ENCODE measurements around the gene NTSR1. TPM values are rescaled to one million over a fixed set of nuclear protein-coding genes. Genes with fewer than 3 reads are reported as not detected.

NTSR1 gene
- total and polyA plus RNA-seq, 4 donors, result 0.03 to 0.33 (median 0.08) TPM; not detected in 1

DNA sequence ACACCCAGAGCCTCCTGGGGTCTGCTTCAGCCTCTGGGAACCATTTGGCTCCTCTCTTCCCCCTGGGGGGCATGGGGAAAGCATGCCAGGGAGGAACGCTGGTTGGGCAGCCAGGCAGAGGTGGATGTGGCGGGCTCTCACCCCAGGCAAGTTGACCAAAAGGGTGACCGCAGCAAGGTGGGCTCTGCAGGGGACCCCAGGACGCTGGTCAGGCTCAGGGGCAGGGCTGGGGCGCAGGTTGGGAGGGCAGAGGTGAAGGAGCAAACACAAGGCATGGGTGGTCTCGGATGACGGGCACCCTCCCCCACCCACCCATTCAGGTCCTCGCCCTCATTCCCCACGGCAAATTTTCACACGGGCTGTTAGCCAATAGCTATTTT, 57.4 kb downstream of the NTSR1 start:
- Histone ChIP-seq H3K27ac (ENCODE audit: low read depth in 1 of 2, low read length in 2 of 2) (no peak overlapping the region), H3K27me3 (ENCODE audit: control insufficient read depth in 4 of 4, insufficient read depth in 4 of 4, low read length in 3 of 4) (no peaks in the 10 kb centered on the region), H3K4me1 (ENCODE audit: control insufficient read depth in 4 of 4, insufficient read depth in 4 of 4, low read length in 3 of 4) (peaks cover 9 to 24% (median 14%) of the 10 kb centered on the region in 4 donors), H3K36me3 (ENCODE audit: control insufficient read depth in 4 of 4, insufficient read depth in 3 of 4, low read depth in 1 of 4, low read length in 3 of 4) (no peaks in the 10 kb centered on the region), H3K9ac (ENCODE audit: low read depth in 1 of 2, low read length in 2 of 2) (no peak overlapping the region), H3K4me3 (ENCODE audit: low read depth in 1 of 3, low read length in 3 of 3) (no peak overlapping the region), H3K9me3 (ENCODE audit: control insufficient read depth in 4 of 4, low read length in 3 of 4) (no peaks in the 10 kb centered on the region)
- TF ChIP-seq, protein P1, sequence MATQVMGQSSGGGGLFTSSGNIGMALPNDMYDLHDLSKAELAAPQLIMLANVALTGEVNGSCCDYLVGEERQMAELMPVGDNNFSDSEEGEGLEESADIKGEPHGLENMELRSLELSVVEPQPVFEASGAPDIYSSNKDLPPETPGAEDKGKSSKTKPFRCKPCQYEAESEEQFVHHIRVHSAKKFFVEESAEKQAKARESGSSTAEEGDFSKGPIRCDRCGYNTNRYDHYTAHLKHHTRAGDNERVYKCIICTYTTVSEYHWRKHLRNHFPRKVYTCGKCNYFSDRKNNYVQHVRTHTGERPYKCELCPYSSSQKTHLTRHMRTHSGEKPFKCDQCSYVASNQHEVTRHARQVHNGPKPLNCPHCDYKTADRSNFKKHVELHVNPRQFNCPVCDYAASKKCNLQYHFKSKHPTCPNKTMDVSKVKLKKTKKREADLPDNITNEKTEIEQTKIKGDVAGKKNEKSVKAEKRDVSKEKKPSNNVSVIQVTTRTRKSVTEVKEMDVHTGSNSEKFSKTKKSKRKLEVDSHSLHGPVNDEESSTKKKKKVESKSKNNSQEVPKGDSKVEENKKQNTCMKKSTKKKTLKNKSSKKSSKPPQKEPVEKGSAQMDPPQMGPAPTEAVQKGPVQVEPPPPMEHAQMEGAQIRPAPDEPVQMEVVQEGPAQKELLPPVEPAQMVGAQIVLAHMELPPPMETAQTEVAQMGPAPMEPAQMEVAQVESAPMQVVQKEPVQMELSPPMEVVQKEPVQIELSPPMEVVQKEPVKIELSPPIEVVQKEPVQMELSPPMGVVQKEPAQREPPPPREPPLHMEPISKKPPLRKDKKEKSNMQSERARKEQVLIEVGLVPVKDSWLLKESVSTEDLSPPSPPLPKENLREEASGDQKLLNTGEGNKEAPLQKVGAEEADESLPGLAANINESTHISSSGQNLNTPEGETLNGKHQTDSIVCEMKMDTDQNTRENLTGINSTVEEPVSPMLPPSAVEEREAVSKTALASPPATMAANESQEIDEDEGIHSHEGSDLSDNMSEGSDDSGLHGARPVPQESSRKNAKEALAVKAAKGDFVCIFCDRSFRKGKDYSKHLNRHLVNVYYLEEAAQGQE (IDR thresholded peaks at IDR 0.05), result no peak
- TF ChIP-seq NR2F2 (IDR thresholded peaks at IDR 0.05) (no peak), RAD21 (IDR thresholded peaks at IDR 0.05) (no peak), YY1 (IDR thresholded peaks at IDR 0.05) (no peak), FOXA1 (IDR thresholded peaks at IDR 0.05) (no peak)
- TF ChIP-seq, protein P2, sequence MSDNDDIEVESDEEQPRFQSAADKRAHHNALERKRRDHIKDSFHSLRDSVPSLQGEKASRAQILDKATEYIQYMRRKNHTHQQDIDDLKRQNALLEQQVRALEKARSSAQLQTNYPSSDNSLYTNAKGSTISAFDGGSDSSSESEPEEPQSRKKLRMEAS (IDR thresholded peaks at IDR 0.05), result no peak
- WGBS, result 74% methylated on average over 10 of the region's 10 CpGs
- no peak for DNase-seq (ENCODE audit: low spot score)

DNA sequence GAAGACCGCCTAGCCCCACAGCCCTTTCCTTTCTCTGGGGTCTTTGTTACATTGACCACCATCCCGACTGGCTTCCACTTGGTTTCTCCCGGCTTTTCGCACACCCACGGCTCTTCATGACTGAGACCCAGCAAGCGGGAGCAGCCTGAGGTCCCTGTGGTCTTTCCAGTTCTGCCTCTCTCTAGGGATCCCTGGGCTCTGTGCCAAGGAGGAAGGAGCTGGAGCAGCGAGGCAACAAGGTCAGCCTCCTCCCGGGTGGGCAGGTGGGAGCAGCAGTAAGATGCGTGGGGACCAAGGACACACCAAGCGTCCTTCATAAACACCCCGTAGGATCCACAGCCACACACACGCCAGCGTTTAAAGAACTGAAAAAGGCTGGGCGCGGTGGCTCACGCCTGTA, 58.1 kb downstream of the NTSR1 start:
- Histone ChIP-seq H3K27ac (ENCODE audit: low read depth in 1 of 2, low read length in 2 of 2) (no peak overlapping the region), H3K27me3 (ENCODE audit: control insufficient read depth in 4 of 4, insufficient read depth in 4 of 4, low read length in 3 of 4) (no peaks in the 10 kb centered on the region), H3K4me1 (ENCODE audit: control insufficient read depth in 4 of 4, insufficient read depth in 4 of 4, low read length in 3 of 4) (peaks cover 9 to 30% (median 20%) of the 10 kb centered on the region in 4 donors), H3K9ac (ENCODE audit: low read depth in 1 of 2, low read length in 2 of 2) (no peak overlapping the region), H3K4me3 (ENCODE audit: low read depth in 1 of 3, low read length in 3 of 3) (no peak overlapping the region), H3K9me3 (ENCODE audit: control insufficient read depth in 4 of 4, low read length in 3 of 4) (no peaks in the 10 kb centered on the region), H3K36me3 (ENCODE audit: control insufficient read depth in 4 of 4, insufficient read depth in 3 of 4, low read depth in 1 of 4, low read length in 3 of 4) (no peaks in the 10 kb centered on the region)
- WGBS, result 76% methylated on average over 16 of the region's 16 CpGs
- DNase-seq (ENCODE audit: low spot score), result no peak
- TF ChIP-seq NR2F2 (IDR thresholded peaks at IDR 0.05) (no peak), JUND (IDR thresholded peaks at IDR 0.05) (no peak), GABPA (IDR thresholded peaks at IDR 0.05 in 1 of 2, conservative IDR thresholded peaks at IDR 0.05 in 1 of 2) (no peak), HNF4G (IDR thresholded peaks at IDR 0.05) (no peak), EGR1 (IDR thresholded peaks at IDR 0.05; ENCODE audit: low read depth in 2 of 2) (no peak), RAD21 (IDR thresholded peaks at IDR 0.05) (no peak), HNF4A (conservative IDR thresholded peaks at IDR 0.05) (no peak), FOXA2 (IDR thresholded peaks at IDR 0.05) (no peak), FOXA1 (IDR thresholded peaks at IDR 0.05) (no peak)
- TF ChIP-seq, protein P3, sequence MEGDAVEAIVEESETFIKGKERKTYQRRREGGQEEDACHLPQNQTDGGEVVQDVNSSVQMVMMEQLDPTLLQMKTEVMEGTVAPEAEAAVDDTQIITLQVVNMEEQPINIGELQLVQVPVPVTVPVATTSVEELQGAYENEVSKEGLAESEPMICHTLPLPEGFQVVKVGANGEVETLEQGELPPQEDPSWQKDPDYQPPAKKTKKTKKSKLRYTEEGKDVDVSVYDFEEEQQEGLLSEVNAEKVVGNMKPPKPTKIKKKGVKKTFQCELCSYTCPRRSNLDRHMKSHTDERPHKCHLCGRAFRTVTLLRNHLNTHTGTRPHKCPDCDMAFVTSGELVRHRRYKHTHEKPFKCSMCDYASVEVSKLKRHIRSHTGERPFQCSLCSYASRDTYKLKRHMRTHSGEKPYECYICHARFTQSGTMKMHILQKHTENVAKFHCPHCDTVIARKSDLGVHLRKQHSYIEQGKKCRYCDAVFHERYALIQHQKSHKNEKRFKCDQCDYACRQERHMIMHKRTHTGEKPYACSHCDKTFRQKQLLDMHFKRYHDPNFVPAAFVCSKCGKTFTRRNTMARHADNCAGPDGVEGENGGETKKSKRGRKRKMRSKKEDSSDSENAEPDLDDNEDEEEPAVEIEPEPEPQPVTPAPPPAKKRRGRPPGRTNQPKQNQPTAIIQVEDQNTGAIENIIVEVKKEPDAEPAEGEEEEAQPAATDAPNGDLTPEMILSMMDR (IDR thresholded peaks at IDR 0.05; ENCODE audit: low read depth, low read length, missing input control), result no peak
- TF ChIP-seq, protein P4, sequence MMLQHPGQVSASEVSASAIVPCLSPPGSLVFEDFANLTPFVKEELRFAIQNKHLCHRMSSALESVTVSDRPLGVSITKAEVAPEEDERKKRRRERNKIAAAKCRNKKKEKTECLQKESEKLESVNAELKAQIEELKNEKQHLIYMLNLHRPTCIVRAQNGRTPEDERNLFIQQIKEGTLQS (IDR thresholded peaks at IDR 0.05), result no peak
- TF ChIP-seq, protein P1 (IDR thresholded peaks at IDR 0.05), result no peak
